Activated CD8-positive, alpha-beta memory T cell treated with anti-CD3 and anti-CD28 coated beads, Interleukin-2, amount 10 ng/mL, durations not matched to agents 7 days and 5 days (primary cell): ENCODE measurements around the gene MBNL3. TPM values are rescaled to one million over a fixed set of nuclear protein-coding genes. Genes with fewer than 3 reads are reported as not detected.

Experiments used
- ATAC-seq: fragments of 150-1000 bp; cut with Tn5 transposase; one replicate; pipeline ENCODE4 v1.10.0; 2021; ENCODE audit warnings: moderate library complexity
- CTCF ChIA-PET: fragments of 350-600 bp; sonication (Branson Sonifier 250); formaldehyde crosslinking; loops from one replicate; lab custom pipeline; 2021; ENCODE audit warnings: antibody characterized with exemption; lab: Charles Lee
- DNase-seq: peaks from one replicate; pipeline ENCODE4 v3.0.0-alpha.2; 2020
- H3K27ac Mint-ChIP-seq: one replicate; pipeline ENCODE4 v1.8.0; 2021; ENCODE audit warnings: mild to moderate bottlenecking, mixed read lengths
- H3K27me3 Mint-ChIP-seq: one replicate; pipeline ENCODE4 v1.8.0; 2021; ENCODE audit warnings: mixed read lengths
- H3K36me3 Mint-ChIP-seq: one replicate; pipeline ENCODE4 v1.8.0; 2021; ENCODE audit warnings: mild to moderate bottlenecking, mixed read lengths
- H3K4me1 Mint-ChIP-seq: one replicate; pipeline ENCODE4 v1.8.0; 2021; ENCODE audit warnings: mixed read lengths
- H3K4me3 Mint-ChIP-seq: one replicate; pipeline ENCODE4 v1.8.0; 2021; ENCODE audit warnings: mild to moderate bottlenecking, moderate library complexity, mixed read lengths
- H3K9me3 Mint-ChIP-seq: one replicate; pipeline ENCODE4 v1.8.0; 2022; ENCODE audit warnings: low read depth, mixed read lengths
- total RNA-seq, 2 experiments: library from RNA; stranded (reverse); gene quantifications; one replicate each; pipeline ENCODE4 v1.2.3, GENCODE V29; 2021

MBNL3 gene
- total RNA-seq, 2 experiments from 2014 or later, result 23.2 to 25.1 TPM

- DNase-seq (no peak), ATAC-seq (no peak)
- Mint-ChIP-seq H3K36me3 (peaks cover 4% of the 10 kb centered on the region), H3K4me1 (peaks cover 6% of the 10 kb centered on the region), H3K4me3 (no peak overlapping the region), H3K27ac (no peak overlapping the region), H3K9me3 (no peaks in the 10 kb centered on the region), H3K27me3 (no peaks in the 10 kb centered on the region)
- CTCF ChIA-PET, result no interaction called here
Observed at GRCh38 chrX:132426695-132427281, 62.0 kb downstream of the MBNL3 start.

GRCh38 chrX:132425744-132426318 is 63.0 kb downstream of the MBNL3 start:
- Mint-ChIP-seq H3K4me1 (peaks cover 6% of the 10 kb centered on the region), H3K27me3 (no peaks in the 10 kb centered on the region), H3K4me3 (no peak overlapping the region), H3K9me3 (no peaks in the 10 kb centered on the region), H3K27ac (no peak overlapping the region), H3K36me3 (peaks cover 2% of the 10 kb centered on the region)
- DNase-seq (no peak), ATAC-seq (no peak)
- CTCF ChIA-PET, result no interaction called here

- H3K9me3 Mint-ChIP-seq, result no peaks in the 10 kb centered on the region
- no peak overlapping the region for H3K4me3 Mint-ChIP-seq
- CTCF ChIA-PET, result no interaction called here
- ATAC-seq, result no peak
- no peaks in the 10 kb centered on the region for H3K36me3 Mint-ChIP-seq
- H3K4me1 Mint-ChIP-seq, result peaks cover 6% of the 10 kb centered on the region
- no peaks in the 10 kb centered on the region for H3K27me3 Mint-ChIP-seq
- DNase-seq, result no peak
- no peak overlapping the region for H3K27ac Mint-ChIP-seq
Observed at GRCh38 chrX:132423323-132423722, 65.5 kb downstream of the MBNL3 start.

- H3K4me1 Mint-ChIP-seq, result no peaks in the 10 kb centered on the region
- ATAC-seq, result no peak
- H3K36me3 Mint-ChIP-seq, result no peaks in the 10 kb centered on the region
- DNase-seq, result no peak
- no peak overlapping the region for H3K27ac Mint-ChIP-seq
- no peaks in the 10 kb centered on the region for H3K27me3 Mint-ChIP-seq
- CTCF ChIA-PET, result no interaction called here
- no peaks in the 10 kb centered on the region for H3K9me3 Mint-ChIP-seq
- H3K4me3 Mint-ChIP-seq, result no peak overlapping the region
Observed at GRCh38 chrX:132415012-132415411, 73.8 kb downstream of the MBNL3 start.

- Mint-ChIP-seq H3K36me3 (no peaks in the 10 kb centered on the region), H3K27ac (no peak overlapping the region), H3K27me3 (no peaks in the 10 kb centered on the region), H3K4me3 (no peak overlapping the region), H3K4me1 (no peaks in the 10 kb centered on the region), H3K9me3 (no peaks in the 10 kb centered on the region)
- no peak for ATAC-seq
- DNase-seq, result no peak
- CTCF ChIA-PET, result no interaction called here
Observed at GRCh38 chrX:132414404-132414803, 74.4 kb downstream of the MBNL3 start.

- H3K27me3 Mint-ChIP-seq, result no peaks in the 10 kb centered on the region
- H3K27ac Mint-ChIP-seq, result no peak overlapping the region
- DNase-seq (no peak), ATAC-seq (no peak)
- H3K4me1 Mint-ChIP-seq, result no peaks in the 10 kb centered on the region
- CTCF ChIA-PET, result interaction anchor here (0.8 kb wide), 1 partner anchor 49 kb away, joined by 3 read pairs; no protein-coding TSS in a partner anchor
- no peaks in the 10 kb centered on the region for H3K36me3 Mint-ChIP-seq
- no peaks in the 10 kb centered on the region for H3K9me3 Mint-ChIP-seq
- H3K4me3 Mint-ChIP-seq, result no peak overlapping the region
Observed at GRCh38 chrX:132413459-132413858, 75.4 kb downstream of the MBNL3 start.

GRCh38 chrX:132412208-132412607 is 76.6 kb downstream of the MBNL3 start:
- Mint-ChIP-seq H3K9me3 (no peaks in the 10 kb centered on the region), H3K36me3 (no peaks in the 10 kb centered on the region), H3K4me1 (no peaks in the 10 kb centered on the region), H3K4me3 (no peak overlapping the region), H3K27me3 (no peaks in the 10 kb centered on the region), H3K27ac (no peak overlapping the region)
- CTCF ChIA-PET, result interaction anchor here (1.5 kb wide), 1 partner anchor 26 kb away, joined by 3 read pairs; no protein-coding TSS in a partner anchor
- ATAC-seq, result no peak
- no peak for DNase-seq

GRCh38 chrX:132411310-132411977 is 77.4 kb downstream of the MBNL3 start:
- no peak overlapping the region for H3K4me3 Mint-ChIP-seq
- H3K36me3 Mint-ChIP-seq, result no peaks in the 10 kb centered on the region
- ATAC-seq, result no peak
- H3K4me1 Mint-ChIP-seq, result no peaks in the 10 kb centered on the region
- no peaks in the 10 kb centered on the region for H3K27me3 Mint-ChIP-seq
- no peak for DNase-seq
- no peaks in the 10 kb centered on the region for H3K9me3 Mint-ChIP-seq
- CTCF ChIA-PET, result interaction anchor here (1.5 kb wide), 1 partner anchor 25 kb away, joined by 3 read pairs; no protein-coding TSS in a partner anchor
- no peak overlapping the region for H3K27ac Mint-ChIP-seq

- no peaks in the 10 kb centered on the region for H3K4me1 Mint-ChIP-seq
- H3K36me3 Mint-ChIP-seq, result peaks cover 4% of the 10 kb centered on the region
- CTCF ChIA-PET, result no interaction called here
Observed at GRCh38 chrX:132409780-132410556, 78.9 kb downstream of the MBNL3 start.

GRCh38 chrX:132407691-132408090 is 81.1 kb downstream of the MBNL3 start:
- peaks cover 4% of the 10 kb centered on the region for H3K36me3 Mint-ChIP-seq
- peak overlapping the region; percentile 64 for H3K27ac Mint-ChIP-seq
- DNase-seq (no peak), ATAC-seq (no peak)
- H3K4me1 Mint-ChIP-seq, result no peaks in the 10 kb centered on the region
- CTCF ChIA-PET, result interaction anchor here (0.6 kb wide), 2 partner anchors 147 to 805 kb away, joined by 3 read pairs; no protein-coding TSS in a partner anchor
- no peak overlapping the region for H3K4me3 Mint-ChIP-seq
- H3K27me3 Mint-ChIP-seq, result no peaks in the 10 kb centered on the region
- H3K9me3 Mint-ChIP-seq, result no peaks in the 10 kb centered on the region

More at GRCh38 chrX:132409780-132410556, 78.9 kb downstream of the MBNL3 start:
- no peaks in the 10 kb centered on the region for H3K9me3 Mint-ChIP-seq
- no peak overlapping the region for H3K4me3 Mint-ChIP-seq
- ATAC-seq (no peak), DNase-seq (no peak)
- H3K27me3 Mint-ChIP-seq, result no peaks in the 10 kb centered on the region
- no peak overlapping the region for H3K27ac Mint-ChIP-seq

GRCh38 chrX:132406106-132406505 is 82.7 kb downstream of the MBNL3 start:
- no peaks in the 10 kb centered on the region for H3K9me3 Mint-ChIP-seq
- H3K36me3 Mint-ChIP-seq, result peaks cover 4% of the 10 kb centered on the region
- H3K4me3 Mint-ChIP-seq, result no peak overlapping the region
- no peak for ATAC-seq
- H3K4me1 Mint-ChIP-seq, result no peaks in the 10 kb centered on the region
- CTCF ChIA-PET, result no interaction called here
- DNase-seq, result no peak
- no peaks in the 10 kb centered on the region for H3K27me3 Mint-ChIP-seq
- no peak overlapping the region for H3K27ac Mint-ChIP-seq

- H3K36me3 Mint-ChIP-seq, result peaks cover 4% of the 10 kb centered on the region
- no peaks in the 10 kb centered on the region for H3K9me3 Mint-ChIP-seq
- H3K4me1 Mint-ChIP-seq, result no peaks in the 10 kb centered on the region
- no peaks in the 10 kb centered on the region for H3K27me3 Mint-ChIP-seq
- CTCF ChIA-PET, result no interaction called here
- no peak for ATAC-seq
- no peak for DNase-seq
- no peak overlapping the region for H3K4me3 Mint-ChIP-seq
- H3K27ac Mint-ChIP-seq, result no peak overlapping the region
Observed at GRCh38 chrX:132404266-132404665, 84.6 kb downstream of the MBNL3 start.

GRCh38 chrX:132401935-132402334 is 86.9 kb downstream of the MBNL3 start:
- Mint-ChIP-seq H3K36me3 (peaks cover 6% of the 10 kb centered on the region), H3K4me1 (no peaks in the 10 kb centered on the region), H3K27ac (no peak overlapping the region), H3K4me3 (no peak overlapping the region), H3K9me3 (no peaks in the 10 kb centered on the region), H3K27me3 (no peaks in the 10 kb centered on the region)
- DNase-seq (no peak), ATAC-seq (no peak)
- CTCF ChIA-PET, result no interaction called here
